Keratinocyte (primary cell): Measurements from ENCODE around the gene BCOR.

ENCODE experiments used
- EZH2 ChIP-seq: IDR thresholded peaks from one replicate; pipeline ENCODE4 v1.6.1; 2012; ENCODE audit warnings: inconsistent platforms, mild to moderate bottlenecking, low read length, moderate library complexity
- TF ChIP-seq, protein P1 (sequence below), 3 experiments: IDR thresholded peaks in 1 of 3; conservative IDR thresholded peaks in 1 of 3; optimal IDR thresholded peaks in 1 of 3; 2 replicates in 2 of 3; 3 replicates in 1 of 3; pipeline versions ENCODE3 to v1.5.1; 2011; ENCODE audit warnings: low read length in 3 of 3, mild to moderate bottlenecking in 3 of 3, moderate library complexity in 2 of 3, control low read depth in 1 of 3, inconsistent platforms in 1 of 3; ENCODE audit not compliant: insufficient read depth in 2 of 3; ENCODE audit errors: extremely low read depth in 1 of 3

DNA sequence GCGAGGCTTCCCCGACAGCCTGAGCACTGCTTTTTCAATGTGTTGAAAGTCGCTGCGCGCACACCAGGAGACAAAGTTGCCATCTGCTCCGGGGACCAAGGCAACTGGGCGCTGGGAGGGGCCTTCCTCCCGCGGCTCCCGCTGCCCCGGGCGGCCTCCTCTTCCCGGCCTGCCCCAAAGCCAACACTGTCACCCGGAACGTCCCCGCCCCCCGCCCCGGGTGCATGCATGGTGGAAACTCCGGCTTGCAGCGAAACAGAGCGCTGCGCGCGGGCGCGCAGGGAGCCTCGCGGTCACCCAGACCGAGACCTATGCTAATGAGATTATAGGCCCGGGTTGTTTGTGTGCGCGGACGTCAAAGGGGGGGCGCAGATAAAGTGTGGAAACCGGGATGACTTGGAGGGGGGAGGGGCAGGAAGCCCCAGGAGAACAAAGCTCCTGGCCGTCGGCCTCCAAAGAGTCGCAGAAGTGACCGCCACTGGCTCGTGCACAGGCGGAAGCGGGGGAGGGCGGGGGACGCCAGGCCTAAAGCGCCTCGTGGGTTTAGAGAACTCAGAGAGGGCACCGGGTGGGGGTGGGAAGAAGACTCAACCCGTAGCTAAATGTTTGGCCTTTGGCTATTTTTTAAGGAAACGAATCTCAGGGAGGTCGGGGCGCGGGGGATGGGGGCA is 88.8 kb downstream of the BCOR start:
- TF ChIP-seq, protein P1, sequence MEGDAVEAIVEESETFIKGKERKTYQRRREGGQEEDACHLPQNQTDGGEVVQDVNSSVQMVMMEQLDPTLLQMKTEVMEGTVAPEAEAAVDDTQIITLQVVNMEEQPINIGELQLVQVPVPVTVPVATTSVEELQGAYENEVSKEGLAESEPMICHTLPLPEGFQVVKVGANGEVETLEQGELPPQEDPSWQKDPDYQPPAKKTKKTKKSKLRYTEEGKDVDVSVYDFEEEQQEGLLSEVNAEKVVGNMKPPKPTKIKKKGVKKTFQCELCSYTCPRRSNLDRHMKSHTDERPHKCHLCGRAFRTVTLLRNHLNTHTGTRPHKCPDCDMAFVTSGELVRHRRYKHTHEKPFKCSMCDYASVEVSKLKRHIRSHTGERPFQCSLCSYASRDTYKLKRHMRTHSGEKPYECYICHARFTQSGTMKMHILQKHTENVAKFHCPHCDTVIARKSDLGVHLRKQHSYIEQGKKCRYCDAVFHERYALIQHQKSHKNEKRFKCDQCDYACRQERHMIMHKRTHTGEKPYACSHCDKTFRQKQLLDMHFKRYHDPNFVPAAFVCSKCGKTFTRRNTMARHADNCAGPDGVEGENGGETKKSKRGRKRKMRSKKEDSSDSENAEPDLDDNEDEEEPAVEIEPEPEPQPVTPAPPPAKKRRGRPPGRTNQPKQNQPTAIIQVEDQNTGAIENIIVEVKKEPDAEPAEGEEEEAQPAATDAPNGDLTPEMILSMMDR (optimal IDR thresholded peaks at IDR 0.05 in 1 of 3, IDR thresholded peaks at IDR 0.05 in 1 of 3, conservative IDR thresholded peaks at IDR 0.05 in 1 of 3; ENCODE audit: extremely low read depth in 1 of 3, insufficient read depth in 2 of 3, low read length in 3 of 3) = no peak
- TF ChIP-seq EZH2 = no peak
